HG02571 (cell line): ENCODE results near the gene COL13A1.

ENCODE experiments used
- ATAC-seq: cut with Tn5 transposase; IDR thresholded peaks from one replicate; pipeline ENCODE4 v1.9.1; 2021; ENCODE audit warnings: mild to moderate bottlenecking, moderate library complexity; ENCODE audit not compliant: unreplicated experiment

COL13A1 gene

DNA sequence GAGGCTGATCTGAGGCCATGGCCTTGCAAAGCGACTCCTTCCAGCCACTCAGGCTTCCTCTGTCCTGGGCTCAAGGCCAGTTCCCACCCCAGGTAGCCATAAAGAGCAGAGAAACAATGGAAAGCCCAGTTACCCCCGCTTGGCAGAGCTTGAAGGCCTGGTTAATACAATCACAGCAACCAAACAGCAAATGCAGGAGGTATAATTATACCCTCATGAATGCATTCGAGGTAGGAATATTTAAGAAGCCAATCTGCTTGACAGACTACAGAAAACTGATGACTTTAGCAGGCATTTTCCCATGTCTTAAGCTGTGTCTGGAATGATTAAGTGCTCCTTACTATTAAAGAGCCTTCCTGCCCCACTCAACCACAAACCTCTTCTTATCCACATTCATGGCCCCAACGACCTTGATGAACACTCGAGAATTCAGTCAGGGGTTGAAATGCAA lies 136.9 kb downstream of the COL13A1 start:
- ATAC-seq: no peak

DNA sequence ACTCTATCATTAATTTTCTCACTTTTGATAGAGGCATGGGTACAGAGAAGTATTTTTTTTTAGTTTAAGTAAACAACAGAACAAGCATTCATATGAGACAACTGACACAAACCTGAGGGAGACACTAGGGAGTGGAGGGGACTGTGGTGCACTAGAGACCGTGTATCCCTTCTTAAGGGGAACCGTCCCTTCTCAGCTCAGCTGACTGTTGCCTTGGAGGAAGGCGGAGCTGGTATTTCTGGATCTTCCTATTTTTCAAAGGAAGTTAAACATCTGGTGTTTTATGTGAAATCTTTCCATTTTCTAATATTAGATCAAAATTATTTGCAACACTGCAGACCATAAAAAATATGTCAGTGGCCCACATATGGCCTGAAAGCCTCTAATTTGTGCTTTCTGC lies 137.4 kb downstream of the COL13A1 start:
- no peak for ATAC-seq

DNA sequence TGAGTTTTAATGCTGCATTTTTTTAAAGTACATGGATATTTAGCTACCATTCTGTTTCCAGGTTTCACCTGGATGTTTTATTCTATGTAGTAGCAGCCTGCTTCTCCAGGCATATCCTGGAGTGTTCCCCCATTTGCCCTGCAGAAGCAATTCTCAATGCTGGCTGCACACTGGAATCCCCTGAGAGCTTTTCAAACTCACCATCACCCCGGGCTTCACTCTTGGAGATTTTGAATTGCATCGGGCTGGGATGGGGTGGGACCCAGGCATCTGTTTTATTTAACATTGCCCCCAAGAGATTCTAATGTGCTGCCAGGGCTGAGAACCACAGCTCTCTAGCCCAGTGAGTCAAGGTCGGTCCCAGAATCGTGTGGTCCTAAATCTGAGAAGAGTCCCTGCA lies 137.8 kb downstream of the COL13A1 start:
- no peak for ATAC-seq

DNA sequence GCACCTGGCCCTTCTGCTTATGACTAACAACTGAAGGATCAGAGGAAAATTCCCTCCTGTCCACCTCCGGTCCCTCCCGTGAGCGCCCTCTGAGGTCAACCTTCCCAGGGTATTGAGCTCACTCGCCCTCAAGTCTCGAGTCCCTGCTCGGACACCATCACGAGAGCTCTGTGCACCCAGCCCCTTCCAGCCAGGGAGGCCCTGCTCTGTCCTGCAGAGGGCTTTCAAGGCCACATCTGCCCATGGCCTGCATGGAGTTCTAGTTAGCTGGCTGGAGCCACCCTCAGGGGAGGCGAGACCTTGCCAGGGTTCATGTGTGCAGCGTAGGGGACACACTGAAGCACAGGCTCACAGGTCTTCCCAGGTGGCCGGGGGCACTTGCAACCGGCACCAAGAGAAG lies 140.0 kb downstream of the COL13A1 start:
- ATAC-seq: no peak

DNA sequence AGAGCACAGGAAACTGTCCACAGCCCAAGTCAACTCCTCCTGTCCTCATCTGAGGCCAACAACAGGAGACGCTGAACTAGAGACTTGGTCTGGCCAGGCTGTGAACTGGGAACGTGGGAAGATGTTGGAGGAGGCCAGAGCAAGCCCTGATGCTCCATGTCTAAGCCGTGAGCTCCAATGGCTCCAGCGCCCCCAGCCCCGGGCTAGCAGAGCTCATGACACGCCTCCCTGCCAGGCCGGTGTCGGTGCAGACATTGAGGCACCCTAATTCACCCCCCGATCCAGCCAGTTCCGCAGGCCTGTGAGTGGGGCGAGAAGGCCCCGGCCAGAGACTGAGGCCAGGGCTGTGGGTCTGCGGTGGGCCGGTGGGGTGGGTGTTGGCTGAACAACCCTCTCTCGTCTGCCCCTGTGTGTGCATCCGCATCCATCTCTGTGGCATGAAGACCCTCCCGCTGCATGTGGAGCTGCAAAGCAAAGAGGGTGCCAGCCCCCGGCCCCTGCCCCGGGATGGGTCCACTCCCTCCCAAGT lies 141.7 kb downstream of the COL13A1 start:
- ATAC-seq: no peak

DNA sequence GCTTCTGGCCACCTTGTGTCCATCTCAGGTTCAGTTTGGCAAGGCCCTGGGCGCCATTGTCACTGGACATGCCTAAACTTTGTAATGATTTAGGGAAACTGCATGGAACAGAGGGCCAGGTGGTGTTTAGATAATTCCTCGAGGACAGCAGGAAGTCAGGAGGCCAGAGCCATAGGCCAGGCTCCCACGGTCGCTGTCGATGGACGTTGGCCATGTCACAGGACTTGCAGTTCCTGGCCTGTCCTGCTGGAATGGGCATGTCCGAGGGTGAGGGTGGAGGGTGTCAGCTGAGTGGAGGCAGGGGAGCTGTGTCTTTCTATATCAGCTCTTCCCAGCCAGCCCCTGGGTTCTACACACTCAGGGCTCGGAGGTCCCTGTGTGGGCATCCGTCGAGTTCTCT lies 143.1 kb downstream of the COL13A1 start:
- no peak for ATAC-seq

DNA sequence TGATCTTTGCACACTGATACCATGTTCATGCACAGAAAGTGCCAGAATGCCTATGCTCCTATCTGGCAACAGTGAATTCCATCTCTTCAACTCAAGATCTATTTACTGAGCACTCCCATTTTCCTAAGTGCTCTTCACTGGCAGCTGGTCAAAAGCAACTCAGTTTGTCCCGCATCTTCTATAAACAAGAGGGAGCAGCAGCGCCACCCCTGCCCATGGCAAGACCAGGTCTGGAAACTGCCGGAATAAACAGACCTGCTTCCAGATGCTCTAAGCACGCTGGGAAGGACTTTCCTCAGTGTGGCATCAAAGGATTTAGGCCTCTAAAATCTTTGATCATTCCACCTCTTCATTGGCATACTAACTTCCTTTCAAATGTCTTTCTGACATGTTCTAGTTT lies 146.6 kb downstream of the COL13A1 start:
- no peak for ATAC-seq

DNA sequence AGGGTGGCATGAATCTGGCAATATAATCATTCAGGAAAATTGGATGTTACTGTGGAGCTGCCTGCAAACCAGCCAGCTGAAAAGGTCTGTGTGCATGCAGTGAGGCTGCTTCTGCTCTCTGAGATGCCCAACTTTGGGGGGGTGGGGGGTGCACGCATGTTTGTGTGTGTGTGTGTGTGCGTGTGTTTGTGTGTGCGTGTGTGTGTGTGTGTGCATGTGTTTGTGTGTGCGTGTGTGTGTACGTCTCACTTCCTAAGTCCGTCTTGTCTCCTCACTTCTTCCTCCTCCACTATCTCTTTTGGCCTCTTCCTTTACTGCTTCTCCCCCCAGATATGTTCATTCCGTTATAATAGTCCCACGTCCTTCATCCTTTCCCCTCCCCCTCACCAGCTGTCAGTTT lies 148.1 kb downstream of the COL13A1 start:
- ATAC-seq: no peak

DNA sequence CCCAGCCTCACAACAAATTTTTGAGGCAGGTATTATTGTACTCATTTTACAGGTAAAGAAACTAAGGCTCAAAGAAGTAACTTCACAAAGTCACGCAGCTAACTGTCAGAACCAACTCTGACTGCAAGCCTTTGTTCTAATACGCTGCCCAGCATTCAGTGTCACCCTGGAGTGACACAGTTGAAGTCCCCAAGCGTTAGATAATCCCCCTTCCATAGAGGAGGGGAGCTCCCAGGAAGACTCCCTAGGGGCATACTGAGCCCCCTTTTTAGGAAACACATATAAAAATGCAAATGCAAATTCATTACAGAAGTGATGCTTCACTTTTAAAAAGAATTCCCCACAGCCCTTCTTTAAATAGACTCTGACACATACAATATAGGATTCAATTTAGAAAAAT lies 150.0 kb downstream of the COL13A1 start:
- ATAC-seq: no peak

DNA sequence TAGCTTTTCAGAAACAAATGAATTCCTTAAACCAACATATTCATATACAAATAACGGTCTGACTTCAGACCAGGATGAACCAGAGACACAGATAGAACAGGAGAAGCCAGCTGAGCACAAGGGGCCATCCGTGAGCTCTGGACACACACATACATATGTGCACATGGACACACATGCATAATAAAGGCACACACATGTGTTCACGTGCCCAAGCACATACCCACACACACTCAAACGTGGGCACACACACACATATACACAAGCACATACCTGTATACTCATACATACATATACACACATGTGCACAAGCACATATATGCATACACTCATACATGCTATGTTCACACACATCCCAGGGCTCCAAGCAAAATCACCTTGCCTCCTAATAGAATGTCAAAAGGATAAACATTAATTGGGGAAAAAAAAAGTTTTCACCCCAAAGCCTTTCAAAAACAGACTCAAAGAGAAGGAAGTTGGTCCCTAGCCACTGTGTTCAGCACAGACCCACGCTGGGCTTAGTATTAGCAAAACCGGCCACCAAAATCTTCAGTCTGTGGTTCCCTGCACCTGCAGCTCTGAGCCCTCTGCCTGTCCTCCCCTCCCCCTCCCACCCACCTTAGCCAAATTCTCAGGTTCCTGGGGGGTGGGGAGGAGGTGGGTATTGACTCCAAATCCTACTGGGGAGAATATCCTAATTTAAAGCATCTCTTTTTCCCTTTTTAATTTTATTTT lies 150.5 kb downstream of the COL13A1 start:
- no peak for ATAC-seq

DNA sequence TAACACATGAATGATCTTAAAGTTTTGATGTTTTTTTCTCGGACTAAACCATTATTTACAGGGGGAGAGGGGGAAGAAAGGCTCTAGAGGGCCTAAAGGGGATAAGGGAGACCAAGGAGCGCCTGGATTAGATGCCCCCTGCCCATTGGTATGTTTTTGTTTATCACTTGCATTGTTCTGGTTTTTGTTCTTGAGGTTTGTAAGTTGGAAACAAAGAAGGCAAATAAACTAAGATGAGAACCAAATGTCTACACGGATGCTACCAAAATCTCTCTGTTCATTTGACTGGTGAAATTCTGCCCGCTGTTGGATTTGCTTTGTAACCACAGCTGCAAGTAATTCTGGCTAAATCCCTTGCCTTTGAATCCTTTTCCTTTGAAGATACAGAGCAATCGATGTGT lies 151.1 kb downstream of the COL13A1 start:
- ATAC-seq: no peak

DNA sequence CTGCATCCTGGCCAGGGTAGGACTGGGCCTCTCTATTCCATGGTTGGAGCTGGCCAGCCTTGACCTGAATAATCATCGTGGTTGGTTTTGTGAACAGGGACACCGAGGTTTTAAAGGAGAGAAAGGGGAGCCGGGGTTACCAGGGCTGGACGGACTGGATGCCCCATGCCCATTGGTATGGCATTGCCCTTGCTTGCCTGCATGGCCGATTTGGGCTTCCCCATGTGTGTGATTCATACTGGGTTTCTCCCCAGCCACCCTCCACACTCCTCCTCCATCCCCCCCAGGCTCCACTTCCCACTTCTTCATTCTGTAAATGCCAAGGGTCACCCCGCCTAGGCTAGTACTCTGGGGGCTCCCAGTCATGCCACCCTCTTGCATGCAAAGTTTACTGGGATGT lies 152.1 kb downstream of the COL13A1 start:
- no peak for ATAC-seq

DNA sequence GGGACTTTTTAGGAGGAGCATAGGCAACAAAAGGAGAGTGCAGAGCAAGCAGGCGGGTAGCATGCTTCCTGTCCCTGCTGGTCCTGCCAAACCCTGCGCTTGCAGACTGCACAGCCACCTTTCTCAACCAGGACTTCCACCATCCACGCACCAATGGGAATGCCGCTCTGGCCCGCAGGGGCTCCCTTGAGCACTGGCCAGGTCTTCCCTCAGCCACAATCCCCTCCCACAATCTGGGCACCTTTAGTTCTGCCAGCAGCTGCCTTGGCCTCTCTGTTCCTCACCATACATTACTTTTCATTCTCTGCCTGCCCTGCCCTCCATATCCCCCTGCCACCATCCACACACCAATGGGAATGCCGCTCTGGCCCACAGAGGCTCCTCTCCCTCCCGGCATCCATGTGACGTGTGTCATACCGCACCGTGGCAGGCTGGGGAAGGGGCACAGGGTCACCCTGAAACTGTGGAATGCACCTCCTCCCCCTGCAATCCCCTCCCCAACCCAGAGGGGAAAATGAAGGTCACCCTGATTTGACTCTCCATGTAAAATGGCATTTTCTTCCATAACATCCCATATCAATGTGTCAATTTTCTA lies 153.6 kb downstream of the COL13A1 start:
- no peak for ATAC-seq

DNA sequence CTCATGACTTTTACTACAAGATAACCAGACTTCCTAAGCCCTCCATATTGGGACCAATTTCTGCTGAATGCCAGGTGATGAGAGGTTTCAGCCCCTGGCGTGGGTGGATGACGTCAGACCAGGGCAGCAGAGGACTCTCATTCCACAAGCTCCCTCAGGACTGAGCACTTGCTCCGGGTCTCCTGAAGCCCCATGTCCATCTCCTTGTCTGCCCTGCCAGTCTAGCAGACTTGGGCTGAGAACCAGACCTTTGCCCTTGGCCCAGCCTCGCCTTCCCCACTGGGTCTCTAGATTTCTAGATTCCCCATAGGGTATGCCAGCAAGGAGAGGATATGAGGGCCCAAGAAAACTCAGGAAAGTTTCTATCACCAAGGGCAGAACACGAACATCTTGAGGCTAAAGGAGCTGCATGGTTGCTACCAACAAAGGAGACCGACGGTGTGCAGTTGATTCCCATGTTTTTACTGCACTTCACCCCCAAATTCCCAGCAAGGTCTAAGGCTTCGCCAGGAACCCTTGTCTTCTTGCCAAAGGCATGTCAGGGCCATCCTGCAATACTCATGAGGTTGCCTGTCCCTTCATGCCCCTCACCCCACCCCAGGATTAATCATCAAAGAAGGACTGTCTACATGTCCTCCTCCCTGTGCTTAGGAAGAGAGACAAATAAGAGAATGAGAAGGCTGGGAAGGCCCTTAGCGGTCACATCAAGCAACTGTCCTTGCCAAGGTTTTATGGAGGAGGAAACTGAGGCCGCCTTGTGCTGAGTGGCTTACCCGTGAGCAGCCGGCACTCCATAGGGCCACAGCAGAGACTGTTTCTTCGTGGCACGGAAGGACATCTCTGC lies 154.4 kb downstream of the COL13A1 start:
- no peak for ATAC-seq

DNA sequence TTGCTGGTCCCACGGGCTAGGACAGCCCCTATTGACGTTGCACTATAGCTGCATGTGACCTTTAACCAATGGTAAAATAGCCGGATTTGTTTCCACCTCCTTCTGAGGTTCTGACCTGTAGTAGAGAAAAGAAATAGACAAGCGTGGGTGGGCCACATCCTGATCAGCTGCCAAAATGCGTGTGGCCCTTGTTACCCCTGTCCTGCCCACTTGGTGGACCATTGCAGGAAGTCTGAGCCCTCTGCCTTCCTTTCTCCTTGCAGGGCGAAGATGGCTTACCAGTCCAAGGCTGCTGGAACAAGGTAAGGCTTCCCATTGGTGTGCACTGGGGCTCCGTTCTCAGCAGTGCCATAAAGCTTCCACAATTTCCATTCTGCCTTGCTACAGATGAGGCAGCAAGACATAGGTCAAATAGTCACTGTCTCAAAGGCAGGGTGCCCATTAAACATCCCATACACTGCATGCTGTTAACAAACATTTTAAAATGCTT lies 155.1 kb downstream of the COL13A1 start:
- ATAC-seq: no peak

DNA sequence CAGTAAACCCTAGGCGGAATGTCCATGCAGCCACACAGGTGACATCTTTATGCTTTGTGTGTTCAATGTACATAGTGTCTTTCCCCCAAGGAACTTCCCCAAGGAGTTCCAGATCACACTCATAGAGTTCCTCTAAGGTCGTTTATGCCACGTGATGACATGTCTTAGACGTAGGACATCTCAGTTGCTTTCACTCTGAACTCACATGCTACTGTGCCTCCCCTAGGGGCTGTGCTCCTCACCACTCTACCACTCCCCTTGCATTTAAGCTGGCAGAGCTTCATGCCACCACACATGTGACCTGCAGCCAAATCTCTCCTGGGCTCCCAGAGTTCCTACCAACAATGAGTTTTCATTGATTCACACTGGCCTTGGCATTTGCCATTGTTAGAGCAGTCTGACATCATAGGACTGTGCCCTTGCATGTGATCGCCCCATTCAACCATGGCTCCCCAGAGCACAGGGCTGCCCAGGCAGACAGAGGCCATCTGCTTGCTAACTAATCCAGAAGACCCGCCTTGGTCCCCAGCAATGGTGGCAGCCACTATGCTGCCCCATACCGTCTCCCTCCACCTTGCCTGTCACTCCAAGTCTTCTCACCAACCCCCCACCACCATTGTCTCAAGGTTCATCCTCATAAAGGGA lies 155.7 kb downstream of the COL13A1 start:
- no peak for ATAC-seq

DNA sequence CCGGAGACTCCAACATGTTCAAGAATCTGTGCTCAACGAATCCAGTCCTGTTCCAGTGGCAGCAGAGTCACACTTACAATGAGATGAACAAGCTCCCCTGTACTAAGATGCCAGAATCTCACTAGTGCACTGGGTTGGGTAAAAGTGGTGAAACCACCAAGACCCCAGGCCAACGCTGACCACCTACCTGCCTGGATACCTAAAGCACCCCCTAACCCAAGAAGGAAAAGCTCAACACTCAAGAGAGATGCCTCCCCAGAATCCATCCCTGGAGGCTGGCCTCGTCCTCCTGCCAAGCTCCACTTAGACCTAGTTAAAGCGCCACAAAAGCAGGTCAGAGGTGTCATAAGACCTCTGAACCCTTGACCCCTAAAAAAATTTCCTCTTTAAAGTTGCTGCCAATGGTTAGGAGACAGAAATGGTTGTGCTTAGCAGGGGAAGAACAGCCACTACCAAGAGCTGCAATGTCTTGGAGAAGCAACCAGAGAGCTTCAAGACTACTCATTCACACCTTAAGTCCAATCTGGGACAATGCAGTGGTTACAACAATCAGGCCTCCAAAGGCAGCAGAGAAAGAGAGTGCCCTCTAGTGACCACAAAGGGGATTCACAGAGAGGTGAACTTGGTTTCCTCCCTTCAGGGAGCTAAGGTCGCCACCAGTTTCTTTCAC lies 156.3 kb downstream of the COL13A1 start:
- no peak for ATAC-seq

DNA sequence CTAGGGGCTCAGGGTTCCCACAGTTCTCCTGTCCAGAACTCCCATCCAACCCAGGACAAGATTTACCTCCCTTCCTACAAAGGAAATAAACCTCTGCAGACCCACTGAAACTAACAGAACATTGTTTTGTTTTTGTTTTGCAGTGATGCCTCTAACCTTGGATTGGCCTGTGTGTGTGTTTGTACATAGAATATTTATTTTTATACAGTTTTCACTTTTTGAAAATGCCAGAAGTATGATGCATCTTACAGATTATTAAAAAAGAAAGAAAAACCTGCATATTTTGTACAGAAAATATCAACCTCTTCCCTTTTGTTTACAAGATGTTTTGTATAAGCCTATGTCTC lies 156.8 kb downstream of the COL13A1 start:
- ATAC-seq: no peak

DNA sequence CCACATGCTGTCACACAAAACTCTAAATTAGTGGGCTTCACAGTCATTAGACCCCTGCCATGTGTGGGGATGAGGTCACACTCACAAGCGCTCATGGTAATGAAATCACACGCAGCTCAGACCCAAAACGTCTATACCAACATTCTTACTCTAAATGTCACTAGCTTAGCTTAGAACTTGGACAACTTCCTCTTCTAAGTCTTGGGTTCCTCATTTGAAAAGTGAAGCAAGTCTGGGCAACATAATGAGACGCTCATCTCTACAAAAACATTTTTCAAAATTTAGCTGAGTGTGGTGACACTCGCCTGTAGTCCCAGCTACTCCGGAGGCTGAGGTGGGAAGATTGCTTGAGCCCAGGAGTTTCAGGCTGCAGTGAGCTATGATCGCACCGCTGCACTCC lies 158.2 kb downstream of the COL13A1 start:
- ATAC-seq: no peak

DNA sequence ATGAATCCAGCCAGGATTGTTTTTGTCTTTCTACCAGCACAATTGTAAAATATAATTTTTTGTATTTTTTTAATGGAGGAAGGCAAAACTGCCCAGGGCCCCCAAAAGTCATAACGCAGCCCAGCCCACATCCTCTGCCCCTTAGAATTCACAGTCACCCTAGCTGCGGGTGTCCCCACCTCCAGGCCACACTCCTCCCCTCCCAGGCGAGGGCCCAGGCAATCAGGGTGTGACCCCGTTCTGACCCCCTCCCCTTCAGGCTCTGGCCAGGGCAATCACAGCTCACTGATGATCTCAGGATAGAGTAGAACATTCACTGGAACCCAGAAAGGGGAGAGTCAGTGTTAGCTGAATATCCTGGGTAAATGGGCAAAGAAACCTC lies 158.9 kb downstream of the COL13A1 start:
- no peak for ATAC-seq
